GF-D8 (cell line): Measurements from ENCODE around the gene ZNF382.

ENCODE experiments used
- DNase-seq: peaks from one replicate; lab custom pipeline; 2025; lab: John Stamatoyannopoulos, UW

The ZNF382 gene

GRCh38 chr19:36679455-36679854, 74.3 kb downstream of the ZNF382 start:
- DNase-seq = no peak
